IPS-15b (cell line): ENCODE results near the gene CFAP206.
"Not testable (repeated sequence)": the region's sequence is repeated elsewhere in the genome, so short reads cannot be mapped to it uniquely, and the experiment has no call there.

Experiments used
- H3K27me3 ChIP-seq: one replicate; pipeline ENCODE4 v1.6.1; 2013; ENCODE audit warnings: low read length; ENCODE audit not compliant: control insufficient read depth, insufficient read depth
- H3K36me3 ChIP-seq: one replicate; pipeline ENCODE4 v1.6.1; 2013; ENCODE audit warnings: low read length; ENCODE audit not compliant: control insufficient read depth, insufficient read depth
- H3K4me1 ChIP-seq: one replicate; pipeline ENCODE4 v1.6.1; 2013; ENCODE audit warnings: mild to moderate bottlenecking, low read length; ENCODE audit not compliant: control insufficient read depth, insufficient read depth
- H3K4me3 ChIP-seq: one replicate; pipeline ENCODE4 v1.5.1; 2013; ENCODE audit warnings: low read depth, low read length
- H3K9ac ChIP-seq: one replicate; pipeline ENCODE4 v1.6.1; 2013; ENCODE audit warnings: low read depth, mild to moderate bottlenecking, low read length
- H3K9me3 ChIP-seq: one replicate; pipeline ENCODE4 v1.6.1; 2013; ENCODE audit warnings: mild to moderate bottlenecking, low read length; ENCODE audit not compliant: control insufficient read depth, insufficient read depth

CFAP206 gene

GRCh38 chr6:87487555-87487954, 79.8 kb downstream of the CFAP206 start:
- Histone ChIP-seq H3K27me3 (no peaks in the 10 kb centered on the region), H3K4me1 (peaks cover 10% of the 10 kb centered on the region), H3K4me3 (no peak overlapping the region), H3K9me3 (no peaks in the 10 kb centered on the region), H3K36me3 (no peaks in the 10 kb centered on the region), H3K9ac (no peak overlapping the region)

DNA sequence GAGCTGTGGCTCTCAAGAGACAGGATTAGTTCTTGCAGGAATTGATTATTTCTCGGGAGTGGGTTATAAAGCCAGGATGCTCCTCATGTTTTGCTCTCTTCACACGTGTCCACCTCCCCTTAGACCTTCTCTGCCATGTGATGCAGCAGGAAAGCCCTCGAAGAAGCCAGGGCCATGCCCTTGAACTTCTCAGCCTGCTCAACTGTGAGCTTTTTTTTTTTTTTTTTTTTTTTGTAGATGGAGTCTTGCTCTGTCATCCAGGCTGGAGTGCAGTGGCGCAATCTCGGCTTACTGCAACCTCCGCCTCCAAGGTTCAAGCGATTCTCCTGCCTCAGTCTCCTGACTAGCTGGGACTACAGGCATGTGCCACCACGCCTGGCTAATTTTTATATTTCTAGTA, 81.6 kb downstream of the CFAP206 start:
- H3K9me3 ChIP-seq, H3K4me3 ChIP-seq, H3K9ac ChIP-seq, H3K4me1 ChIP-seq, H3K36me3 ChIP-seq, H3K27me3 ChIP-seq: not testable (repeated sequence)

DNA sequence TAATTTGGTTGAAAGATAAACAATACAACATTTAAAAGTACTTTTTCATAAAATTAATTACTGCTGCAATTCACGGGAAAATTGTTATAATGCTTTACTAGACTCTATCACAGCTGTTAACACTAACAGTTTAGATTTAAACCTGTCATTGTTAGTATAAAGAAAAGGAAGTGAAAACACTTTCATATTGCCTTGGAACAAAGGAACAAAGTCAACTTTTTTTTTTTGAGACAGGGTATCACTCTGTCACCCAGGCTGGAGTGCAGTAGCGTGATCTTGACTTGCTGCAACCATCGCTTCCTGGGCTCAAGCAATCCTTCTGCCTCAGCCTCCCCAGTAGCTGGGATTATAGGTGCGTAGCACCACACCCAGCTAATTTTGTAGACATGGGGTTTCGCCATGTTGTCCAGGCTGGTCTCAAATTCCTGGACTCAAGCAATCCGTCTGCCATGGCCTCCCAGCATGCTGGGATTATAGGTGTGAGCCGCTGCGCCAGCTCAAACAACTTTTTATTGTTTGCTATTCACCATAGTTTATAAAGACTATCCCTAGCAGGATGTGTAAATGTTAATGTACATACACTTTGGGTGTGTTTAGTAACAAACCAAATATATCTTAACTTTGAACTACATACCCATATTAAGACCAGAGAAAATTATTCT, 87.1 kb downstream of the CFAP206 start:
- H3K36me3 ChIP-seq: no peaks in the 10 kb centered on the region
- H3K27me3 ChIP-seq: no peaks in the 10 kb centered on the region
- no peak overlapping the region for H3K4me3 ChIP-seq
- no peak overlapping the region for H3K9ac ChIP-seq
- H3K4me1 ChIP-seq: no peaks in the 10 kb centered on the region
- no peaks in the 10 kb centered on the region for H3K9me3 ChIP-seq

DNA sequence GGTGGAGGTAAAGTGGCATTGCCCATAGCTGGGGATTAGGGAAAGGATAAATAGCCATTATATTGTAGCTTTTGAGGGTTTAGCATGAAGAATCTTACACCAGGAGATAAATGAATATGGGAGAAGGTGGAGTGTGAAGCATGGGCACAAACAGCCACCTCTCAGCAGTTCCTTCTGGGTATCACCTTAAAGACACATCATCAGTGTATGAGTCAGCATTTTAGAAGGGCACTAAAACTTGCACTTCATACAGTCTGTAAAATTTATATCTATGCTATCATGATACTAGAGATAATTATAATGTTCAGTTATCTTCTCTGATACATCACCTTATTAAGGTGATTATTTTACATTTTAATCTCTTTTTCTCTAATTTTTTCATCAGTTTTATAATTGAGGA, 90.3 kb downstream of the CFAP206 start:
- Histone ChIP-seq H3K4me1 (no peaks in the 10 kb centered on the region), H3K4me3 (no peak overlapping the region), H3K9ac (no peak overlapping the region), H3K36me3 (no peaks in the 10 kb centered on the region), H3K9me3 (no peaks in the 10 kb centered on the region), H3K27me3 (no peaks in the 10 kb centered on the region)

DNA sequence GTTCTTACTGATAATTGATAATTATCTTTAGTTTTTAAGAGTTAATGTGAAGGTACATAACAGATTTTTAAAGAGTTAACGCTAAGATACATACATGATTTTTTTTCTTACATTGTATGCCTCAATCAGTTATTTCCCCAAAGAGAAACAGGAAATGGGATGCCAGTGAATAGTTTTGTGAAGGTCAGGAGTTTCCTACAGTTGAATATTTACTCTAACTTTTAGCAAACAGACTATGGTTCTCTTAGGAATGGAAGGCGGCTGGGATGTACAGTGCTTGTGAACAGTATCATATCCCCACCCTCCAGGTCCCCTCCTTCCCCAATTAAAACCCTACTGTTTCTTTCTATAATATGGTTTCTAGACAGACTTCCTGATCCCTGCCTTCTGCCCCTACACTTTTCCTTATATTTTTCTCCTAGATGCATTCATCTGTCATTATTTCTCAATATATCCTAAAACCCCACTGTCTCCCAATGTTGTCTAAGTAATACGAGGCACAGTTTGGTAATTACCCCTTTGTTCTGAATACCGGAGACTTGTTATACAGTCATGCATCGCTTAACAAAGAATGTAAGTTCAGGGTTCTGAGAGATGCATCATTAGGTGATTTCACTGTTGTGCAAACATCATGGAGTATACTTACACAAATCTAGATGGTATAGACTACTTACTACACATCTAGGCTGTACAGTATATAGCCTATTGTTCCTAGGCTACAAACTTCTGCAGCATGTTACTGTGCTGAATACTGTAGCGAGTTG, 94.2 kb downstream of the CFAP206 start:
- H3K4me3 ChIP-seq: no peak overlapping the region
- no peaks in the 10 kb centered on the region for H3K27me3 ChIP-seq
- H3K9me3 ChIP-seq: no peaks in the 10 kb centered on the region
- H3K4me1 ChIP-seq: no peaks in the 10 kb centered on the region
- no peak overlapping the region for H3K9ac ChIP-seq
- H3K36me3 ChIP-seq: no peaks in the 10 kb centered on the region

- no peaks in the 10 kb centered on the region for H3K27me3 ChIP-seq
- no peaks in the 10 kb centered on the region for H3K9me3 ChIP-seq
- no peak overlapping the region for H3K4me3 ChIP-seq
- no peak overlapping the region for H3K9ac ChIP-seq
- H3K36me3 ChIP-seq: no peaks in the 10 kb centered on the region
- no peaks in the 10 kb centered on the region for H3K4me1 ChIP-seq
Observed at GRCh38 chr6:87504441-87504840, 96.7 kb downstream of the CFAP206 start.
